Heart left ventricle (tissue), 13 donors: ENCODE results near the gene YWHAQ.

Source experiments
- POLR2A ChIP-seq, 2 donors: fragments of 450-650 bp; IDR thresholded peaks; one replicate each; pipeline ENCODE4 v1.6.1; 2017; ENCODE audit warnings: antibody characterized with exemption in 2 of 2, mild to moderate bottlenecking in 2 of 2, moderate library complexity in 2 of 2
- TF ChIP-seq, protein P1 (sequence below), 12 donors: fragments of 200-600 bp; sonication (generic) in 4 of 12; IDR thresholded peaks; one replicate each; pipeline versions ENCODE4 v1.5.0 to v1.8.0; 2018 to 2022; ENCODE audit warnings: antibody characterized with exemption in 12 of 12, mild to moderate bottlenecking in 5 of 12
- donor health status: ischemic (EF 13 %, LVEDD 7.1; RV severe dilation, severe dysfunction).
- donor health status: DM: no; HTN: yes; CAD: no.
- donor health status: DM: no; HTN: no; CAD: no.
- donor health status: ischemic (EF 25% LVEDD 6.9; RV normal size, moderate dysfunction).
- donor health status: ischemic (EF 25% LVEDD 5.7; RV mildly dilated, moderate dysfunction).
- donor health status: ischemic (EF 35%, LVEDD 5.7; RV mildly dilated, moderate dysfunction).
- donor health status: nonischemic (EF 11% LVEDD 7.7; RV severe dilation, severe dysfunction).
- donor health status: DM: yes; HTN: yes; CAD: no.
- donor health status: PGD.
- donor health status: ischemic (EF 29% LVEDD 5.4; RV normal size, mild dysfunction).
- donor health status: nonischemic (EF 23%, LVEDD 6.1; RV moderate dilation, normal function).

DNA sequence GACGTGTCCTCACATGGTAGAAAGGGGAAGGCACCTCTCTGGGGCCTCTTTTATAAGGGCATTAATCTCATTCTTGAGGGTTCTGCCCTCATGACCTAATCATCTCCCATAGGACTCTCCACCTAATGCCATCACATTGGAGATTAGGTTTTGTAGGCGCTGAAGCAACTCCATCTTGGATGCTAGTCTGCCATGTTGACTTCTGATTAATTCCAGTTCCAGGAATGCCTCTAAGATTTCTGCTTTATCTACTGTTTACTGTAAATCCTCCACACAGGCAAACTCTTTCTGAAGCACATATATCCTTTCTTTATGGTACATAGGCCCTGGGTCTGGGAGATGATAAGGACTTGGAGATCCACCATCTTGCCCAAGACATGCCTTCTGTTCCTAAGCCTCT lies 49.3 kb upstream of the YWHAQ start:
- TF ChIP-seq, protein P1, sequence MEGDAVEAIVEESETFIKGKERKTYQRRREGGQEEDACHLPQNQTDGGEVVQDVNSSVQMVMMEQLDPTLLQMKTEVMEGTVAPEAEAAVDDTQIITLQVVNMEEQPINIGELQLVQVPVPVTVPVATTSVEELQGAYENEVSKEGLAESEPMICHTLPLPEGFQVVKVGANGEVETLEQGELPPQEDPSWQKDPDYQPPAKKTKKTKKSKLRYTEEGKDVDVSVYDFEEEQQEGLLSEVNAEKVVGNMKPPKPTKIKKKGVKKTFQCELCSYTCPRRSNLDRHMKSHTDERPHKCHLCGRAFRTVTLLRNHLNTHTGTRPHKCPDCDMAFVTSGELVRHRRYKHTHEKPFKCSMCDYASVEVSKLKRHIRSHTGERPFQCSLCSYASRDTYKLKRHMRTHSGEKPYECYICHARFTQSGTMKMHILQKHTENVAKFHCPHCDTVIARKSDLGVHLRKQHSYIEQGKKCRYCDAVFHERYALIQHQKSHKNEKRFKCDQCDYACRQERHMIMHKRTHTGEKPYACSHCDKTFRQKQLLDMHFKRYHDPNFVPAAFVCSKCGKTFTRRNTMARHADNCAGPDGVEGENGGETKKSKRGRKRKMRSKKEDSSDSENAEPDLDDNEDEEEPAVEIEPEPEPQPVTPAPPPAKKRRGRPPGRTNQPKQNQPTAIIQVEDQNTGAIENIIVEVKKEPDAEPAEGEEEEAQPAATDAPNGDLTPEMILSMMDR (IDR thresholded peaks at IDR 0.05) = no peak
- TF ChIP-seq POLR2A (IDR thresholded peaks at IDR 0.05) = no peak
